Stimulated activated naive B cell treated with anti-CD40 and anti-IgM and Interleukin-4, amounts not matched to agents 10 μg/mL and 1 μg/mL and 100 μg/mL, for 72 hours (primary cell): ENCODE results near the gene TEX29.

Experiments
- ATAC-seq, 2 donors: fragments of 150-1000 bp; cut with Tn5 transposase; replicated peaks; 2 replicates each; pipeline ENCODE4 v1.10.0; 2021; ENCODE audit warnings: moderate library complexity in 1 of 2
- DNase-seq: peaks from one replicate; pipeline ENCODE4 v3.0.0; 2021
- H3K27ac Mint-ChIP-seq: one replicate; pipeline ENCODE4 v1.8.0; 2022; ENCODE audit warnings: mild to moderate bottlenecking, mixed read lengths
- H3K27me3 Mint-ChIP-seq, 2 donors: one replicate each; pipeline ENCODE4 v1.8.0; 2022; ENCODE audit warnings: mixed read lengths in 2 of 2
- H3K36me3 Mint-ChIP-seq, 2 donors: one replicate each; pipeline ENCODE4 v1.8.0; 2022; ENCODE audit warnings: mixed read lengths in 2 of 2, mild to moderate bottlenecking in 1 of 2
- H3K4me1 Mint-ChIP-seq, 2 donors: one replicate each; pipeline ENCODE4 v1.8.0; 2022; ENCODE audit warnings: mixed read lengths in 2 of 2, mild to moderate bottlenecking in 1 of 2
- H3K4me3 Mint-ChIP-seq, 2 donors: one replicate each; pipeline ENCODE4 v1.8.0; 2022; ENCODE audit warnings: mild to moderate bottlenecking in 2 of 2, mixed read lengths in 2 of 2, moderate library complexity in 1 of 2
- H3K9me3 Mint-ChIP-seq, 2 donors: one replicate each; pipeline ENCODE4 v1.8.0; 2022; ENCODE audit warnings: mixed read lengths in 2 of 2, mild to moderate bottlenecking in 1 of 2

Gene TEX29

GRCh38 chr13:111370147-111370546 lies 49.7 kb downstream of the TEX29 start:
- Mint-ChIP-seq H3K27me3 (peaks cover 0 to 11% of the 10 kb centered on the region in 2 donors), H3K27ac (no peak overlapping the region), H3K36me3 (no peaks in the 10 kb centered on the region), H3K9me3 (peaks cover 9 to 13% of the 10 kb centered on the region in 2 donors), H3K4me1 (peaks cover 3 to 6% of the 10 kb centered on the region in 2 donors), H3K4me3 (no peak overlapping the region)
- ATAC-seq (no peak), DNase-seq (no peak)

GRCh38 chr13:111370570-111371535 lies 50.4 kb downstream of the TEX29 start:
- H3K4me3 Mint-ChIP-seq: no peak overlapping the region
- DNase-seq (no peak), ATAC-seq (no peak)
- H3K27me3 Mint-ChIP-seq: peaks cover 0 to 8% of the 10 kb centered on the region in 2 donors
- H3K36me3 Mint-ChIP-seq: no peaks in the 10 kb centered on the region
- peaks cover 3 to 6% of the 10 kb centered on the region in 2 donors for H3K4me1 Mint-ChIP-seq
- H3K9me3 Mint-ChIP-seq: peaks cover 9 to 13% of the 10 kb centered on the region in 2 donors
- no peak overlapping the region for H3K27ac Mint-ChIP-seq

GRCh38 chr13:111371720-111372119 lies 51.3 kb downstream of the TEX29 start:
- H3K36me3 Mint-ChIP-seq: no peaks in the 10 kb centered on the region
- ATAC-seq: no peak
- H3K4me1 Mint-ChIP-seq: peaks cover 3 to 6% of the 10 kb centered on the region in 2 donors
- H3K27me3 Mint-ChIP-seq: peaks cover 0 to 5% of the 10 kb centered on the region in 2 donors
- H3K4me3 Mint-ChIP-seq: no peak overlapping the region
- DNase-seq: no peak
- peaks cover 9 to 13% of the 10 kb centered on the region in 2 donors for H3K9me3 Mint-ChIP-seq
- H3K27ac Mint-ChIP-seq: no peak overlapping the region

GRCh38 chr13:111372651-111373425 lies 52.4 kb downstream of the TEX29 start:
- Mint-ChIP-seq H3K27ac (no peak overlapping the region), H3K36me3 (no peaks in the 10 kb centered on the region), H3K27me3 (peaks cover 0 to 5% of the 10 kb centered on the region in 2 donors), H3K4me1 (peaks cover 3 to 6% of the 10 kb centered on the region in 2 donors), H3K4me3 (no peak overlapping the region), H3K9me3 (peaks cover 9 to 13% of the 10 kb centered on the region in 2 donors)
- DNase-seq: no peak
- ATAC-seq: peak; percentile 58

- no peak overlapping the region for H3K27ac Mint-ChIP-seq
- H3K27me3 Mint-ChIP-seq: peaks cover 0 to 5% of the 10 kb centered on the region in 2 donors
- H3K4me1 Mint-ChIP-seq: peaks cover 3 to 6% of the 10 kb centered on the region in 2 donors
- no peak overlapping the region for H3K4me3 Mint-ChIP-seq
- no peaks in the 10 kb centered on the region for H3K36me3 Mint-ChIP-seq
- H3K9me3 Mint-ChIP-seq: peaks cover 9 to 13% of the 10 kb centered on the region in 2 donors
- ATAC-seq (no peak), DNase-seq (no peak)
Measured at GRCh38 chr13:111373486-111373885, 53.0 kb downstream of the TEX29 start.

- Mint-ChIP-seq H3K9me3 (peaks cover 1 to 4% of the 10 kb centered on the region in 2 donors), H3K4me3 (no peak overlapping the region), H3K4me1 (peaks cover 0 to 3% of the 10 kb centered on the region in 2 donors), H3K27ac (no peak overlapping the region), H3K36me3 (no peaks in the 10 kb centered on the region), H3K27me3 (peaks cover 44 to 54% of the 10 kb centered on the region in 2 donors)
- ATAC-seq (no peak), DNase-seq (no peak)
Measured at GRCh38 chr13:111380431-111380830, 60.0 kb downstream of the TEX29 start.

- no peak overlapping the region for H3K4me3 Mint-ChIP-seq
- H3K27ac Mint-ChIP-seq: no peak overlapping the region
- DNase-seq (no peak), ATAC-seq (no peak)
- peaks cover 44 to 54% of the 10 kb centered on the region in 2 donors for H3K27me3 Mint-ChIP-seq
- H3K4me1 Mint-ChIP-seq: peaks cover 0 to 3% of the 10 kb centered on the region in 2 donors
- peaks cover 1 to 4% of the 10 kb centered on the region in 2 donors for H3K9me3 Mint-ChIP-seq
- no peaks in the 10 kb centered on the region for H3K36me3 Mint-ChIP-seq
Measured at GRCh38 chr13:111382411-111382810, 62.0 kb downstream of the TEX29 start.

GRCh38 chr13:111382877-111383276 lies 62.4 kb downstream of the TEX29 start:
- DNase-seq (no peak), ATAC-seq (no peak)
- no peak overlapping the region for H3K27ac Mint-ChIP-seq
- peaks cover 0 to 3% of the 10 kb centered on the region in 2 donors for H3K4me1 Mint-ChIP-seq
- no peaks in the 10 kb centered on the region for H3K36me3 Mint-ChIP-seq
- peaks cover 44 to 54% of the 10 kb centered on the region in 2 donors for H3K27me3 Mint-ChIP-seq
- peaks cover 1 to 4% of the 10 kb centered on the region in 2 donors for H3K9me3 Mint-ChIP-seq
- H3K4me3 Mint-ChIP-seq: no peak overlapping the region

- no peak overlapping the region for H3K27ac Mint-ChIP-seq
- peaks cover 0 to 3% of the 10 kb centered on the region in 2 donors for H3K4me1 Mint-ChIP-seq
- H3K36me3 Mint-ChIP-seq: no peaks in the 10 kb centered on the region
- ATAC-seq (no peak), DNase-seq (no peak)
- no peak overlapping the region for H3K4me3 Mint-ChIP-seq
- peaks cover 1 to 4% of the 10 kb centered on the region in 2 donors for H3K9me3 Mint-ChIP-seq
- peaks cover 48 to 60% of the 10 kb centered on the region in 2 donors for H3K27me3 Mint-ChIP-seq
Measured at GRCh38 chr13:111383591-111384440, 63.4 kb downstream of the TEX29 start.

GRCh38 chr13:111384441-111385182 lies 64.2 kb downstream of the TEX29 start:
- Mint-ChIP-seq H3K4me3 (no peak overlapping the region), H3K4me1 (peaks cover 0 to 3% of the 10 kb centered on the region in 2 donors), H3K36me3 (no peaks in the 10 kb centered on the region), H3K9me3 (peaks cover 1 to 4% of the 10 kb centered on the region in 2 donors), H3K27ac (no peak overlapping the region), H3K27me3 (peaks cover 51 to 64% of the 10 kb centered on the region in 2 donors)
- ATAC-seq (no peak), DNase-seq (no peak)

GRCh38 chr13:111385183-111385857 lies 64.9 kb downstream of the TEX29 start:
- ATAC-seq: no peak
- Mint-ChIP-seq H3K4me3 (no peak overlapping the region), H3K36me3 (no peaks in the 10 kb centered on the region), H3K4me1 (peaks cover 0 to 3% of the 10 kb centered on the region in 2 donors), H3K9me3 (peaks cover 1 to 2% of the 10 kb centered on the region in 2 donors), H3K27ac (no peak overlapping the region), H3K27me3 (peaks cover 46 to 58% of the 10 kb centered on the region in 2 donors)
- DNase-seq: no peak

- Mint-ChIP-seq H3K36me3 (no peaks in the 10 kb centered on the region), H3K4me3 (no peak overlapping the region), H3K4me1 (peaks cover 0 to 3% of the 10 kb centered on the region in 2 donors), H3K27me3 (peaks cover 31 to 41% of the 10 kb centered on the region in 2 donors), H3K9me3 (peaks cover 0 to 1% of the 10 kb centered on the region in 2 donors), H3K27ac (no peak overlapping the region)
- DNase-seq (no peak), ATAC-seq (peak in 1 of 2 donors; percentile 38)
Measured at GRCh38 chr13:111387026-111387871, 66.8 kb downstream of the TEX29 start.
